ENCODE measurements around the gene GSTT2.

Gene GSTT2

DNA sequence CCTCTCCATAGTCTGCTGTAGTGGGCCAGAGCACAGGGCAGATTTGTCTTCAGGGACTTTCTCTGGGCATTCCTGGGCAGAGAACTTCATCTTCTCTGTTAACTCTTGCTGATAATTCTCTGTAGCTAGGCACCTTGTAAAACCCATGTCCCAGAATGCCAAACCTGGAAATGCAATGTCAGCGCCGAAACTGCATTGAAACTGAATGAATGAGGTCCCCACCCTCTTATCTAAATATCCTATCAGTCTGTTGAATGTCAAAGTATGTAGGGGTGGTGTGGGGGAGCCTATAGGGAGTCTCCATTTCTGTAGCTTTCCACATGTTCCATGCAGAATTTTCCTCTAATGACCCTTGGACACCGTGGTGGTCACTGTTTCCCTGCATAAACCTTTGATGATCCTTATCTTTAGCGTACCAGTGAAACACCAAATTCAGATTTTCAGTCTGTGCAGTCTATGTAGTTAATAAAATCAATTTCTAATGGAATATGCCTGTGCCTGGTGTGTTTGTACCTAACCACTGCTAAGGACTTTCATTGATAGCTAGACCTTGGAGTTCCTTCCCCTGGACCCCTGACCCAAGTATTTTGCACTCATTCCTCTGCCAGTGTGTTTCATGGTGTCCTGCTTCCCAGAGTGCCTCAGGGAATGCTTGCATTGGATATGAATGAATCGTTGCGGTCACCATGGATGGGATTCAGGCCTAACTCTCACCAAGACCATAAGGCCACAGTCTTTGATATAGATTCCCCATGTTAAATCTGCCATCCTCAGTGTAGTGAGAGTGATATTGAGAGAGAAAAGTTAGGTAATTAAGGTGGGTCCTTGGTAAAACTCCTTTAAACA, 28.7 kb downstream of the GSTT2 start:
- DNase-seq (ENCODE audit: low read depth in 2 of 2): no peak

DNA sequence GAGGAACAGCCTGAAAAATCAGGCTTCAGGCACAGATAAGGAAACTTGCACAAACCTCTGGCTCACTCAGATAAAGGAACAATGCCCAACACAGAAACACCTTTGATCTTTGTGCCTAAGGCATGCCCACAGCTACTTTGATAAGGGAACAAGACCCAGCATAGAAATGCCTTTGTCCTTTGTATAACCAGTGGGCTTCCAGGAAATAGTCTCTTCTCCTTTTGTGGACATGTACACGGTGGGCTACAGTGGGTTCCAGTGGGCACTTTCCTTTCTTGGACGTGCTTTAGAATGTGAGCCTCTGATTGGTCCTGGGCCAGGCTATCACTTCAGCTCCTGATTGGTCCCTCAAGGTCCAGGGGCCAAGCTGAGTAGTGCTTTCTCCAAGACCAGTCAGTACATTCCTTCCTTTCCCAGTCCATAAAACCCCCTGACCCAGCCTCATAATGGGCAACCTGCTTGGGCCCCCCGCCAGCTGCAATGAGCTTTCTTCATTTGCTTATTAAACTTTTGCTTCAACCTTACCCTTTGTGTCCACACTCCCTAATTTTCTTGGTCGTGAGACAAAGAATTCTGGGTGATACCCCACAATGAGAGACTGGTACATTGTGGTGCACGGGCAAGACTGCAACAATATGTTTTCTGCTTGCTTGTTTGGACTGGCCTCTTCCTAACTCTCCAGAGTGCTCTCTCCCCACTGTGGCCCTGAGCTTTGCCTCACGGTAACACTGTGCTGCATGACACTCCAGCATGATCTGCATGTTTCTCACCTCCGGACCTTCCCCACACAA, 29.5 kb downstream of the GSTT2 start:
- no peak for DNase-seq (ENCODE audit: low read depth in 2 of 2)

DNA sequence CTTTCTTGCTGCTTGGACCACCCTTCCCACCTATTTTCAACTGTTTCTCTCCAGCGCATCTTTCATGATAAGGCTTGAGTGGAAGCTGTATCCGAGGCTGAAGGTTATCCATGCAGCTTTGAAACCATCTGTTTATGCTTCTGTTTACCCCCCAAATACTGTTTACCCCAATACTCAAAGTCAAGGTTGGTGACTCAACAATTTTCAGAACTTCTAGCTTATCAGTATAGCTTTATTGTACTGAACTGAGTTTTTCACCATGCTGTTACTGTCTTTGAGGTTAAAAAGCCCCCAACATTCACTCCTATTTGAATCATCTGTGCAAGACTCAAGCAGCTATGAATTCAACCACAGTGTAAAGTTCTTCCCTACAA, 30.1 kb downstream of the GSTT2 start:
- no peak for DNase-seq (ENCODE audit: low read depth in 2 of 2)

DNA sequence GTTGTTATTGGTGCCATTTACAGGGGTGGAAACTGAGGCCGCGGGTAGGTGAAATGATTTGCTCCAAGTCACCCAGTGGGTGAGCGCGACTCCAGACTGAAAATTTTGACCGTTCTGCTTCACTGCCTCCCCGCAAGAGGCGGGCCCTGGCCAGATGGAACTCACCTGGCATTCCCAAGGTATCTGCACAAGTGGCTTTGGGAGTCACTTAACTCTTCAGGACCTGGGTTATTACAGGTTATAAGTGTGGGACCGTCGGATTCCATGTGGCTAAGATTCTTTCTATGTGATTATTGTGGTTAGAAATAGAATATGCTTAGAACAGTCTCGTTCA, 31.8 kb downstream of the GSTT2 start:
- DNase-seq (ENCODE audit: low read depth in 2 of 2): no peak

DNA sequence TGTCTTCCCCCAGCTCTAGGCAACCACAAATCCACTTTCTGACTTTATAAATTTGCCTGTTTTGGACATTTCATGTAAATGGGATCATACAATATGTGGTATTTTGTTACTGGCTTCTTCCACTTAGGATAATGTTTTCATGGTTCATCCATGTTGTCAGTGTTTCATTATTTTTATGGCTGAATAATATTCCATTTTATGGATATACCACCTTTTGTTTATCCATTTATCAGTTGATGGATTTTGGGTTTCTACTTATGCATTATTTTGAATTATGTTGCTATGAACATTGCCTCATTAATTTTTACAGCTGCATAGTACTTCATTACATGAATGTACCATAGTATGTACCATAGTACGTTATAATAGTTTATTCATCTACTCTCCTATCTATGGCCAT, 36.2 kb downstream of the GSTT2 start:
- DNase-seq (ENCODE audit: low read depth in 2 of 2): no peak

DNA sequence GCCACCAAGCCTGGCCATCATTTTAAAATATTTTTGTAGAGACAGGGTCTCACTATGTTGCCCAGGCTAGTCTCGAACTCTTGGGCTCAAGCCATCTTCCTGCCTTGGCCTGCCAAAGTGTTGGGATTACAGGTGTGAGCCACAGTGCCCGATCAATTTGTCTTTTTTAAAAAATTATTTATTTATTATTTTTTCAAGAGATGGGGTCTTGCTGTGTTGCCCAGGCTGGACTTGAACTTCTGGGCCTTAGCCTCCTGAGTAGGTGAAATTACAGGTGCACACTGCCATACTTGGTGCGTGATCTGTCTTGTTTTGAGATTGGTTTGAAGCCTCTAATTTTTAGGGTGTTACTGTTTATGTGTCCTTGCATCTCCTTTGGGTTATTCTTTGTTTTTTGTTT, 41.4 kb downstream of the GSTT2 start:
- no peak for DNase-seq (ENCODE audit: low read depth in 2 of 2)

DNA sequence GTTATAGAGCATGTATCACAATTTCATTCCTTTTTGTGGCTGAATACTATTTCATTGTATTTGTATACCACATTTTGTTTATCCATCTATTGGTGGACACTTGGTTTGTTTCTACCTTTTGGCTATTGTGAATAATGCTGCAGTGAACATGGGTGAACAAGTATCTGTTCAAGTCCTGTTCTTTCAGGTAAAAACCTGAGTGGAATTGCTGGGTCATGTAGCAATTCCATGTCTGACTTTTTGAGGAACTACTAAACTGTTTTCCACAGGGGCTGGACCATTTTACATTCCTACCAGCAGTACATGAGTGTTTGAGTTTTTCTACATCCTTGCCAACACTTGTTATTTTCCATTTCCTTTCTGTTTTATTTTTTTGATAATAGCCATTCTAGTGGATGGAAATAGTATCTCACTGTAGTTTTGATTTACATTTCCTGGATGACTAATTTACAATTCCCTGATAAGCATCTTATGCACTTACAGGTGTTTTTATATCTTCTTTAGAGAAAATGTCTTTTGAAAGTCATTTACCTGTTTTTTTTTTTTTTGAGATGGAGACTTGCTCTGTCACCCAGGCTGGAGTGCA, 43.4 kb downstream of the GSTT2 start:
- no peak for DNase-seq (ENCODE audit: low read depth in 2 of 2)

DNA sequence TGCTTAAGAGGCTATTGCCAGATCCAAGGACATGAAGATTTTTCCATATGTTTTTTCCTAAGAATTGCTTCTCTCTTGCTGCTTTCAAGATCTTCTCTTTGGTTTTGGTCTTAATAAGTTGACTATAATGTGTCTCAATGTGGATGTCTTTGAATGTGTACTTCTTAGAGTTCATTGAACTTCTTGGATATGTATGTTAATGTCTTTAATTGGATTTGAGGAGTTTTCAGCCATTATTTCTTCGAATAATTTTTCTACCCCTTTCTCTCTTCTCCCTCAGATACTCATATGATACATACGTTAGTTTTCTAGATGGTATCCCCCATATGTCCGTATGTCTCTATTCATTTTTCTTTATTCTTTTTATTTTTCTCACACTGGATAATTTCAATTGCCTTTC, 44.4 kb downstream of the GSTT2 start:
- DNase-seq (ENCODE audit: low read depth in 2 of 2): no peak

DNA sequence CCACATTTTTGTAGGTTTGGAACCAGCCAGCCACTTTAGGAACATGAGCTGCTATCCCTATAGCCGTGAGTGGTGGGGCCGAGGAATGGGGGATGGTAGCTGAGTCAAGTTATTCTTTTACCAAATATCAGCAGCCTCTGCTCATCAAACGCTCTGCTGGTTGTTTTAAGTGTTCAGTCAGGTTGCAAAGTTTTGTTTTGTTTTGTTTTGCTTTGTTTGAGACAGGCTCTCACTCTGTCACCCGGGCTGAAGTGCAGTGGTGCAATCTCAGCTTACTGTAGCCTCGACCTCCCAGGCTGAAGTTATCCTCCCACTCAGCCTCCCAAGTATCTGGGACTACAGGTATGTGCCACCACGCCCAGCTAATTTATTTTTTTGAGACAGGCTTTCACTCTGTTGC, 45.5 kb downstream of the GSTT2 start:
- no peak for DNase-seq (ENCODE audit: low read depth in 2 of 2)

DNA sequence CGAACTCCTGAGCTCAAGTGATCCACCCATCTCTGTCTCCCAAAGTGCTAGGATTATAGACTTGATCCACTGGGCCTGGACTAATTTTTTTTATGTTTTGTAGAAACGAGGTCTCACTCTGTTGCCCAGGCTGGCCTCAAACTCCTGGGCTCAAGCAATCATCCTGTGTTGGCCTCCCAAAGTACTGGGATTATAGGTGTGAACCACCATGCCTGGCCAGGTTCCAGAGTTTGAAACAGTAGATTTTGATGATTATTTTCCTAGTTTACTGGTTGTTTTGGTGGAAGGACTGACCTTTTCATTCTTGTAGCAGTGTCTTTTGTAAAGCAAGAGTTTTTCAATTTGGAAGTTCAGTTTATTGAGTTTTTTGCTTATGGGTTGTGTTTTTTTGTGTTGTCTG, 46.1 kb downstream of the GSTT2 start:
- DNase-seq (ENCODE audit: low read depth in 2 of 2): no peak

DNA sequence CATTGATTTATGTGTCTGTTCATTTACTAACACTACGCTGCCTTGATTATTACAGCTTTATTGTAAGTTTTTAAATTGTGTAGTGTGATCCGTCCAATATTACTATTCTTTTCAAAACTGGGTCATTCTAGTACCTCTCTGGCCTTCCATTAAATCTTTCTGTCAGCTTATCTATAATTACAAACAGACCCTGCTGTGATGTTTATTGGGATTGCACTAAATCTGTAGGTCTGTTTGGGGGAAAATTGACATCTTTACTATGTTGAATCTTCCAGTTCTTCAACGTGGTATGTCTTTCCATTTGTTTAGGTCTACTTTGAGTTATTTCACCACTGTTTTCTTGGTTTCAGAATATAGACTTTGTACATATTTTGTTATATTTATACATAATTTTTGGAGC, 46.8 kb downstream of the GSTT2 start:
- no peak for DNase-seq (ENCODE audit: low read depth in 2 of 2)

DNA sequence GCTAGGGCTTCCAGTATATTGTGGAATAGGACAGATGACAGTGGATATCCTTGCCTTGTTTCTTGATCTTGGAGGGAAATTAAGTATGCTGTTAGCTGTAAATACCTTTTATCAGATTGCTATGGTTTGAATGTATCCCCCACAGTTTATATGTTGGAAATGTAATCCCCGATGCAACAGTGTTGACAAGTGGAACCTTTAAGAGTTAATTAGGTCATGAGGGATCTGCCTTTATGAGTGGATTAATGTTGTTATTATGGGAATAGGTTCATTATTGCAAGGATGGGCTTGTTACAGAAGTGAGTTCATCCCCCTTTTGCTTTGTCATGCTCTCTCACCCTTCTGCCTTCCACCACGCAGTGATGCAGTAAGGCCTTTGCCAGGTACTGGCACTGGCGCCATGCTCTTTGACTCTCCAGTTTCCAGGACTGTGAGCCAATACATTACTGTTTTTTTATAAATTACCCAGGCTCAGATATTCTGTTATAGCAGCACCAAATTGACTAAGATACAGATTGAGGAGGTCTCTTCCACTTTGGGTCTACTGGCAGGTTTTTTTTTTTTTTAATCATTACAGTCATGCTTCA, 47.5 kb downstream of the GSTT2 start:
- DNase-seq (ENCODE audit: low read depth in 2 of 2): no peak

DNA sequence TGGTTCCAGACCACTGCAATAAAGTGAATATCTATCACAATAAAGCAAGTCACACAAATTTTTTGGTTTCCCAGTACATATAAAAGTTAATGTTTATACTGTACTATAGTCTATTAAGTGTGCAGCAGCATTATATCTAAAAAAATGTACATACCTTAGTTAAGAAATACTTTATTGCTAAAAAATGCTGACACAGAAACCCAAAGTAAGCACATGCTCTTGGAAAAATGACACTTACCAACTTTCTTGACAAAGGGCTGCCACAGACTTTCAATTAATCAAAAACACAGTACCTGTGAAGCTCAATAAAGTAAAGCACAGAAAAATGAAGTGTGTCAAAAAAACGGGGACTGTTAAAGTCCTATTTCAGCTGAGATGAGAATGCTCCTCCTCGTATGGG, 48.1 kb downstream of the GSTT2 start:
- DNase-seq (ENCODE audit: low read depth in 2 of 2): no peak

DNA sequence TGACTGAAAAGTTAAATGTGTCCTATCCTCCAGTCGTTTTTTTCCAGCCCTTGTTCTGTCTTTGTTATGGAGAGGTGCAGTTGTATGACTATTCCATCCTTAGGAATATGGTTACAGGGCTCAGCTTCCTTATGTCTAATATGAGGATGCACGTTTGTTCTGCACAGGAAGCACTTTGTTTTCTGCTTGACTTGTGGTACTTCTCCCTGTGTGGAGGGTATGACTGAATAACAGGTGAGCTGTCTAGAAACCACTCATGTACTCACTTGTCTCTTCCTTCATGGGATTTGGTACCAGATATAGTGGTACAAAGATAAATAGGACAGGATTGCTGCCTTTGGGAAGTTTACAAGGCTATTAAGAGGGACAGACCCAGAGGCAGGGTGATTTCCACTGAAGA, 48.6 kb downstream of the GSTT2 start:
- no peak for DNase-seq (ENCODE audit: low read depth in 2 of 2)

DNA sequence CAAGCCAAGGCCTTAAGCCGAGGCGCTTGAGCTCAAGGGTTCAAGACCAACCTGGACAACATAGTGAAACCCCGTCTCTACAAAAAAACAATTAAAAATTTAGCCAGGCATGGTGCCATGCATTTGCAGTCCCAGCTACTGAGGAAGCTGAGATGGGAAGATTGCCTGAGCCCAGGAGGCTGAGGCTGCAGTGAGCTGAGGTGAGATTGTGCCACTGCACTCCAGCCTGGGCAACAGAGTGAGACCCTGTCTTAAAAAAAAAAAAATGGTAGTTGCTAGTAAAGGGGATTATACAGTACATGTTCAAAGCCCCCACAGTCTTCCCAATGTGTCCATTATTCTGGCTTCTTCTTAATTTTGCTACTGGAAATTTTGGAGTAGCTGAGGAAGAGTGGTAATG, 49.4 kb downstream of the GSTT2 start:
- DNase-seq (ENCODE audit: low read depth in 2 of 2): no peak

DNA sequence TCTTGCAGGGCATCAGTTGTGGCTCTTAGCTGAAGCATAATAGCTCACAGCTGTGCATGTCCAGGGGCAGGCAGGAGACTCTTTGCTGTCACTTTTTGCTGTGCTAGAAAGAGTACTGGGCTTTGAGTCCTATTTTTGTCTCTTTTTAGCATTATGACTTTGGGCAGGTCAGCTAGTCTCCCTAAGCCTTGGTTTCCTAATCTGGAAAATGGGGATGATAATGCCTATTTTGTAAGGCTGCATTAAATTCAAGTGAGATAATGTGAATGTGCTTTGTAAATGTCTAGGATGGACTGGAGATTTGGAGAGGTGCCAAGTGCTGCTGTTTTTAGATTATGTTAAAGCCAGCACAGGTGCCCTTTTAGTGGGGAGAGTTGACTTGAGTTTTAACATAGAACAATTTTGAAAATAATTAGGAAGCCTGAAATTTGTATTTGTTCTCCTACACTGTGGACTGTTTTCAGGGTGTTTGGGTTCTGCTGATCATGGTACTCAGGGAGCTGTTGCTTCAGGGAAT, 50.3 kb downstream of the GSTT2 start:
- DNase-seq (ENCODE audit: low read depth in 2 of 2): no peak

Data from stimulated activated CD8-positive, alpha-beta memory T cell treated with anti-CD3 and anti-CD28 coated beads, Interleukin-2, amount 100 ng/mL, for 48 hours (primary cell).